HUES48 (cell line): ENCODE data around the gene GCDH.
A peak's percentile ranks its signal among the peaks of the same experiment; 100 is the strongest.
"Not testable (repeated sequence)": the region's sequence is repeated elsewhere in the genome, so short reads cannot be mapped to it uniquely, and the experiment has no call there.

ENCODE experiments used
- H3K27ac ChIP-seq: one replicate; pipeline ENCODE4 v1.7.0; 2013; ENCODE audit warnings: low read depth, low read length, inconsistent platforms
- H3K27me3 ChIP-seq: 2 replicates; pipeline ENCODE4 v1.6.1; 2013; ENCODE audit warnings: mild to moderate bottlenecking, low read length; ENCODE audit not compliant: control insufficient read depth, insufficient read depth
- H3K36me3 ChIP-seq: 2 replicates; pipeline ENCODE4 v1.6.1; 2013; ENCODE audit warnings: low read length; ENCODE audit not compliant: control insufficient read depth, insufficient read depth
- H3K4me1 ChIP-seq: 2 replicates; pipeline ENCODE4 v1.6.1; 2013; ENCODE audit warnings: mild to moderate bottlenecking, low read length; ENCODE audit not compliant: control insufficient read depth, insufficient read depth
- H3K4me3 ChIP-seq: 2 replicates; pipeline ENCODE4 v1.5.1; 2013; ENCODE audit warnings: mild to moderate bottlenecking, low read depth, low read length
- H3K9ac ChIP-seq: 2 replicates; pipeline ENCODE4 v1.6.1; 2013; ENCODE audit warnings: mild to moderate bottlenecking, low read depth, low read length, moderate library complexity
- H3K9me3 ChIP-seq: 2 replicates; pipeline ENCODE4 v1.6.1; 2013; ENCODE audit warnings: low read length; ENCODE audit not compliant: control insufficient read depth, insufficient read depth

The GCDH gene

DNA sequence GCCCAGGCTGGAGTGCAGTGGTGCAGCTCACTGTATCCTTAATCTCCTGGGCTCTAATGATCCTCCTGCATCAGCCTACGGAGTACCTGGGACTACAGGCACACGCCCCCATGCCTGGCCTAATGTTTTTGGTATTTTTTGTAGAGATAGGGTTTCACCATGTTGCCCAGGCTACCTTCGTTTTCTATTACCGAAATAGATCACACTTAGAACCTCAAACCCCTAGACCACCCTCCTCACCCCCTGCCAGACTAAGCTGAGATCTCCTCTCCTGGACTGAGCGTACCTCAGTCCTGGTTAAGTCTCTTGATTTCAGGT, 4.3 kb upstream of the GCDH start:
- H3K4me3 ChIP-seq = no peak overlapping the region
- H3K9me3 ChIP-seq = no peaks in the 10 kb centered on the region
- no peak overlapping the region for H3K27ac ChIP-seq
- H3K9ac ChIP-seq = no peak overlapping the region
- H3K27me3 ChIP-seq = peaks cover 8% of the 10 kb centered on the region; the same call in 1 of the 2 replicates
- no peaks in the 10 kb centered on the region; the same call in 1 of the 2 replicates for H3K4me1 ChIP-seq
- H3K36me3 ChIP-seq = no peaks in the 10 kb centered on the region

DNA sequence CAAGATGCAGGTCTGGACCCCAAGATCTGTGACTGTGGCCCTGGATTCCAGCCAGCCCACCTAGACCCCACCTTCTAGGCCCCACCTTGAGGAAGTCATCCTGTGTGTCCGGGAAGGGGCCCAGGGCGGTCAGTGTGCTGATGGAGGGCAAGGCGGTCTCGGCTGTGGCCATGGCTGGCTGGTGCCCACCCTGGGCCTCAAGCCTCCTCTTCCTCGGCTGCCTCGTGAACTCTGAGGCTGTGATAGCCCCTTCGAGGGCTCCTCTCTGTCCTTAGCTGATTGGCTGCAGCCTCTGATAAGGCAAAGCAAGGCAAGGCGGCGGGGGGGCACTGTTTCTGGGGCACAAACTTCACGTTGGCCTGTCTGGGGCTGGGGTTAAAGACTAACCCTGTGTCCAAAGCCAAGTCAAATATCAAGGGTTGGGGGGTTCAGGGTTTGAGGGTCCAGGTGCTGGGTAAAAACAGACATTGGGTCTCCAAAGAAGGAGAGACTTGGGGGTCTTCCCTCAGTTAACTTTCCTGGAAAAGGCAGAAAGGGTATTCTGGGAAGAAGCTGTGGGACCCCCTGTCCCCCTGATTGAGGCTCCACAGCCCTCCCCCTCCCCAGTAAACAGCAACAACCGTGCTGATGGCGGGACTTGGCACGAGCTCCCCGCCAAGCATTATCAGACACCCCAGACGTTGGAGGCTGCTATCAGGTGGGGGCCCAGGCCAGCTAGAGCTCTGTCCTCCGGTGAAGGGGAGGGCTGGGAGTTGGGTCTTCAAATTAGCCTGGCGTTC, 3.8 kb upstream of the GCDH start, which contains the start of gene KLF1:
Gene KLF1 (minus strand): TSS at position 233 of the 779 bp plus-strand sequence. CDS start 61 bp downstream, at position 172.
- H3K9ac ChIP-seq = no peak within 1 kb of the TSS

DNA sequence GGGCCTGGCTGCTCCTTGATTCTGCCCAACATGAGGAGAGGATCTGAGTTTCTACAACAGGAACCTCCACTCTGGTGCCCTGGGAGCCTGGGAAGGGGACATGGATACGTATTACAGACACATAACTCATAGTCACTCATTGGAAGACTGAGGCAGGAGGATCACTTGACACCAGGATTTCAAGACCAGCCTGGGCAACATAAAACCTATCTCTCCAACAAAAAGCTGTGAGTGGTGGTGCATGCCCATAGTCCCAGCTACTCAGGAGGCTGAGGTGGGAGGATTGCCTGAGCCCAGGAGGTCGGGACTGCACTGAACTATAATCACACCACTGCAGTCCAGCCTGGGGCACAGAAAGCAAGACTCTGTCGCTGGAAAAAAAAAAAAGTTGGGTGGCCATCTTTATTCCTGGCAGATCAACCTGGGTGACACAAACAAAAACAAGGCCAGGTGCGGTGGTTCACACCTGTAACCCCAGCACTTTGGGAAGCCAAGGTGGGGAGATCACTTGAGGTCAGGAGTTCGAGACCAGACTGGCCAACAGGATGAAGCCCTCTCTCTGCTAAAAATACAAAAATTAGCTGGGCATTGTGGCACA, 2.9 kb upstream of the GCDH start:
- H3K4me1 ChIP-seq = no peaks in the 10 kb centered on the region; the same call in 1 of the 2 replicates
- no peak overlapping the region for H3K27ac ChIP-seq
- peaks cover 8% of the 10 kb centered on the region; the same call in 1 of the 2 replicates for H3K27me3 ChIP-seq
- no peak overlapping the region for H3K9ac ChIP-seq
- H3K36me3 ChIP-seq = peaks cover 2% of the 10 kb centered on the region; the same call in 1 of the 2 replicates
- no peaks in the 10 kb centered on the region for H3K9me3 ChIP-seq
- no peak overlapping the region for H3K4me3 ChIP-seq

More for the DNA sequence above, 3.8 kb upstream of the GCDH start, which contains the start of gene KLF1:
- Histone ChIP-seq H3K9me3 (no peaks in the 10 kb centered on the region), H3K4me1 (no peaks in the 10 kb centered on the region; the same call in 1 of the 2 replicates), H3K4me3 (peak within 1 kb of the TSS; percentile 74), H3K36me3 (no peaks in the 10 kb centered on the region), H3K27me3 (peaks cover 8% of the 10 kb centered on the region; the same call in 1 of the 2 replicates), H3K27ac (no peak within 1 kb of the TSS)

DNA sequence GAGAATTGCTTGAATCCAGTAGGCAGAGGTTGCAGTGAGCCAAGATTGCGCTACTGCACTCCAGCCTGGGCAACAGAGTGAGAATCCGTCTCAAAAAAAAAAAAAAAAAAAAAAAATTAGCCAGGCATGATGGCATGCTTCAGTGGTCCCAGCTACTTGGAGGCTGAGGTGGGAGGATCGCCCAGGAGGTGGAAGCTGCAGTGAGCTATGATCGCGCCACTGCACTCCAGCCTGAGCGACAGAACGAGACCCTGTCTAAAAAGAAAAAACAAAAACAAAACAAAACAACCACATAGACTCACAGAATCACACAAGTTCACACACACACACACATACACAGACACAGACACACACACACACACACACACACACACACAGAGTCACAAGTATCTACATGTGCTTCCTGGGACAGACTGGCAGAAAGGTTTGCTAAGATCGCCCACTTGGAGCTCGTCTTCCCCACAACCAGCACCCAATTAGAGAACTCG, 617 bp upstream of the GCDH start:
- H3K9me3 ChIP-seq, H3K4me1 ChIP-seq, H3K27me3 ChIP-seq: not testable (repeated sequence)
- Histone ChIP-seq H3K27ac (peak overlapping the region; percentile 31), H3K4me3 (peak overlapping the region; percentile 55), H3K9ac (peak overlapping the region; percentile 64), H3K36me3 (peaks cover 22% of the 10 kb centered on the region)

DNA sequence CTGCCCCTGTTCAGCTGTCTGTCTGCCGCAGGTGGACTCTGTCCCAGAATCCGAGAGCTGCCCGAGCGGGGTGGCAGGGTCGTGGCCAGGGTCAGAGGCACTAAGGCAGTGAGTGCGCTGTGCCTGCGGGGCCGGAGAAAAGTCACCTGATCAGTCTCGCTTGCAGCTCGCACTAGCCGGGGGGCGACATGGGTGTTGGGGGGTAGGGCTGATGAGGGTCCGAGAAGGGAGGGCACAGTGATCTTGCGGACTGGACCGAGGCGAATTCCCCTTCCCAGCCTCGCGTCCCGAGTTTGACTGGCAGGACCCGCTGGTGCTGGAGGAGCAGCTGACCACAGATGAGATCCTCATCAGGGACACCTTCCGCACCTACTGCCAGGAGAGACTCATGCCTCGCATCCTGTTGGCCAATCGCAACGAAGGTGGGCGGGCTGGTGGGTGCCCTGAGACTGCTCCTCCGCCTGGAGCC, 627 bp downstream of the GCDH start:
- no peak overlapping the region for H3K27ac ChIP-seq
- H3K4me1 ChIP-seq = no peaks in the 10 kb centered on the region
- no peaks in the 10 kb centered on the region for H3K9me3 ChIP-seq
- peak overlapping the region; percentile 87 for H3K4me3 ChIP-seq
- H3K9ac ChIP-seq = peak overlapping the region; percentile 68
- peaks cover 31% of the 10 kb centered on the region for H3K36me3 ChIP-seq
- peaks cover 3% of the 10 kb centered on the region; the same call in 1 of the 2 replicates for H3K27me3 ChIP-seq

DNA sequence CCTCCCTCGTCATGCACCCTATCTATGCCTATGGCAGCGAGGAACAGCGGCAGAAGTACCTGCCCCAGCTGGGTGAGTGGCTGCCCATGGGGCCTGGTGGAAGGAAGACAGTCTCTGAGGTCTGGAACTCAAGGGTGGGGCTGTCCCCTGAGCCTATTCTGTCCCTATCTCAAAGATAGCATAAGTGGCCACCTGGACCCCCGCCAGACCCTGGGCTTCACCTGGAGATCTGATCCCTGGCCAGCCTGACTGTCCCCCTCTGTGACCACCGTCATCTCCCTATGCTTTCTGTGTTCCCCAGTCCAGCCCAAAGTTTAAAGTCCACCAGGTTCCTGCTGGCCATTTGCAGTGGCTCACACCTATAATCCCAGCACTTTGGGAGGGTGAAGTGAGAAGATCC, 2.6 kb downstream of the GCDH start:
- Histone ChIP-seq H3K27me3 (no peaks in the 10 kb centered on the region), H3K9ac (no peak overlapping the region), H3K4me3 (no peak overlapping the region), H3K27ac (no peak overlapping the region), H3K4me1 (no peaks in the 10 kb centered on the region), H3K9me3 (no peaks in the 10 kb centered on the region), H3K36me3 (peaks cover 51% of the 10 kb centered on the region)

DNA sequence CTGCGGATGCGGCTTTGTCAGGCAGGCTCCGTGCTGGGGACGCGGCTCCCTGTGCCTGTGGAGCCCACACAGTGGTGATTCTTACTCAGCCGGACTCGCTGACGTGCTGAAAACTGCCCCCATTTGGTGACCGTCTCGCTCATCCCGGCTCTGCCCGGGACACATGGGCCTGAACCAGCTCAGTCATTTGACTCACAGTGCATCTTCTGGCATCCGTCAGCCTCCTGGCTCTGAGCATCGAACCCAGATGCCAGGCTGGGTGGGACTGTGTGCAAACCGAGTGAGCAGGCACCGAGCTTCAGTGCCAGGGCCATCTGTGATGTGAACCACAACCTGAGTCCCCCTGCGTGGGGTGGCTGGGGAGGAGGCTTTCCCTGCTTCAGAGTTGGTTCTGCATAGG, 5.5 kb downstream of the GCDH start:
- H3K4me3 ChIP-seq = no peak overlapping the region
- no peak overlapping the region for H3K9ac ChIP-seq
- H3K27me3 ChIP-seq = no peaks in the 10 kb centered on the region
- H3K27ac ChIP-seq = no peak overlapping the region
- peaks cover 71% of the 10 kb centered on the region for H3K36me3 ChIP-seq
- no peaks in the 10 kb centered on the region for H3K9me3 ChIP-seq
- H3K4me1 ChIP-seq = no peaks in the 10 kb centered on the region

DNA sequence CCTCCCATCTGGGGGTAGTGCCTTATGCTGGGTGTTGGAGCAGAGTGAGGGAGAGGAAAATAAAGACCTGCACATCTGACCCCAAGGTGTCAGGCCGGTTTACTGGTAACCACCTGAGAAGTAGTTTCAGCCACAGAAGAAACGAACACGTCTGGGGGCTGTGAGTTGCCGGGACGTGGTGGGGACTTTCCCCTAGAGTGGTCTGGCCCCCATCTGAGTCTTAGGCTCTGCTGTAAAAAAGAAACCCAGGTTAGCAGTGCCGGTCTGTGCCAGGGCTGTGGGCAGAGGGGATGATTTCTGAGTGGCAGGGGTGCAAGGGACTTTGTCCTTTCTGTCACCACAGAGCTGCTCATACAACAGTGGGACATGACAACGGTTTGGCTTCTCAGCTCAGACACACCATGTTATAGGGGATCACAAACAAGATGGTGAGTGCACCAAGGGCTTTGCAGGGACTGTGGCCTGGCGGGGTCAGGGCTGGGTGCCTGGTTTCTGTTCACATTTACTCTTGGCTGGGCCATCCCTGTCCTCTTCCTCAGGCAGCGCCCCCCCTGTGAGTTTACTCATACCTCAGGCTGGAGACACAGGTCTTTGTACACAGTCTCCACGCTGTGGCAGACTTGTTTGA, 9.0 kb downstream of the GCDH start:
- no peak overlapping the region for H3K9ac ChIP-seq

DNA sequence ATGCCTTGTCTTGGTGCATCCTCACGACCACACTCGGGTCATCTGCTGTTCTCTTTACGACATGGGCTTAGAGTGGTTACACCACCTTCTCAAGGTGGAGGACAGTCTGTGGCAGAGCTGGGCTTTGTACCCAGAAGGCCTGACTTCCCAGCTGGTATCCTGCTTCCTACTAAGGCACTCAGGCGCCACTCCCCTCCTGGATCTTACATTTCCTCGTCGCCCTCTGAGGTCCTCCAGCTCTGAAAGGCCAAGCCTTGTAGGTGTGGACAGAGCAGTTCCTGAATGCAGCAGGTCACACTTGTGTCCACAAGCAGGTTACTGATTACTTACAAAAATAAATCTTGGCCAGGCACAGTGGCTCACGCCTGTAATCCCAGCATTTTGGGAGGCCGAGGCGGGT, 16.2 kb downstream of the GCDH start:
- no peak overlapping the region for H3K27ac ChIP-seq
- no peaks in the 10 kb centered on the region for H3K9me3 ChIP-seq
- H3K4me3 ChIP-seq = no peak overlapping the region
- H3K9ac ChIP-seq = no peak overlapping the region
- H3K36me3 ChIP-seq = no peaks in the 10 kb centered on the region
- no peaks in the 10 kb centered on the region for H3K27me3 ChIP-seq
- H3K4me1 ChIP-seq = peaks cover 1% of the 10 kb centered on the region; the same call in 1 of the 2 replicates

More for the DNA sequence above, 9.0 kb downstream of the GCDH start:
- Histone ChIP-seq H3K27me3 (no peaks in the 10 kb centered on the region), H3K36me3 (peaks cover 51% of the 10 kb centered on the region), H3K9me3 (no peaks in the 10 kb centered on the region), H3K27ac (no peak overlapping the region), H3K4me1 (no peaks in the 10 kb centered on the region), H3K4me3 (no peak overlapping the region)

DNA sequence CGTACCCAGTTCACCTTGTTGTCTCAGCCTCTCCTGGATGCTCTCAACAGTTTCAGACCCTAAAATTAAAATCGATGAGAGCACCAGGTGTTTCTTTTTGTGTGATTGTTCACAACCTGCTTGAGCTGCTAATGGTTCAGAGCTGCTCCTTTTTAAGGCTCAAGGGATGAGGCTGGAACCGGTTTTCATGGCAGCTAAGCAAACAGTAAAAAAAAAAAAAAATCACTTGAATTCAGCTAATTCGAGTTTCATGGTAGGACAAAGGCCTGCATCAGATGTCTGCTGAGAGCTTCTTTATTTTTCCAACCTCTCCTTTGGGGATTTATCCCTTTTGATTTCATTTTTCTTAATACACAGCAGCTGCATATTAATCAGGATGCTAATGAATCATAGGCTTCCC, 21.6 kb downstream of the GCDH start:
- Histone ChIP-seq H3K27me3 (no peaks in the 10 kb centered on the region), H3K4me3 (no peak overlapping the region), H3K36me3 (no peaks in the 10 kb centered on the region), H3K9ac (peak overlapping the region; percentile 44), H3K9me3 (no peaks in the 10 kb centered on the region), H3K4me1 (peaks cover 22% of the 10 kb centered on the region), H3K27ac (peak overlapping the region; percentile 72)
